H9 (cell line): ENCODE results near the gene VPS35L. TPM values are rescaled to one million over a fixed set of nuclear protein-coding genes. Genes with fewer than 3 reads are reported as not detected.

ENCODE experiments used
- DNase-seq: peaks from one replicate; pipeline ENCODE4 v3.0.0-alpha.2; 2017
- H2AFZ ChIP-seq: one replicate; pipeline ENCODE4 v1.6.1; 2013; ENCODE audit warnings: mild to moderate bottlenecking, low read length, control low read depth, moderate library complexity
- H2AK5ac ChIP-seq: 2 replicates; pipeline ENCODE4 v1.6.1; 2013; ENCODE audit warnings: low read length, control low read depth, mixed read lengths; ENCODE audit not compliant: insufficient read length
- H2BK120ac ChIP-seq: one replicate; pipeline ENCODE4 v1.6.1; 2013; ENCODE audit warnings: low read depth, mild to moderate bottlenecking, low read length, control low read depth, inconsistent platforms; ENCODE audit not compliant: poor library complexity, severe bottlenecking
- H2BK12ac ChIP-seq: 2 replicates; pipeline ENCODE4 v1.6.1; 2013; ENCODE audit warnings: low read length, control low read depth, mixed read lengths, low read depth; ENCODE audit not compliant: insufficient read length
- H2BK15ac ChIP-seq: 2 replicates; pipeline ENCODE4 v1.6.1; 2013; ENCODE audit warnings: low read depth, low read length, control low read depth
- H2BK20ac ChIP-seq: one replicate; pipeline ENCODE4 v1.6.1; 2013; ENCODE audit warnings: low read depth, mild to moderate bottlenecking, low read length, control low read depth, inconsistent platforms; ENCODE audit not compliant: poor library complexity, severe bottlenecking
- H2BK5ac ChIP-seq: 2 replicates; pipeline ENCODE4 v1.6.1; 2013; ENCODE audit warnings: low read length, control low read depth, mixed read lengths; ENCODE audit not compliant: insufficient read length
- H3K14ac ChIP-seq: 2 replicates; pipeline ENCODE4 v1.6.1; 2013; ENCODE audit warnings: low read length, control low read depth; ENCODE audit not compliant: insufficient read depth
- H3K18ac ChIP-seq: 2 replicates; pipeline ENCODE4 v1.6.1; 2013; ENCODE audit warnings: low read depth, mild to moderate bottlenecking, mixed read lengths, low read length, control low read depth; ENCODE audit not compliant: insufficient read length
- H3K23ac ChIP-seq: 2 replicates; pipeline ENCODE4 v1.6.1; 2013; ENCODE audit warnings: low read length, control low read depth, mixed read lengths, low read depth; ENCODE audit not compliant: insufficient read length
- H3K23me2 ChIP-seq: 2 replicates; pipeline ENCODE4 v1.6.1; 2013; ENCODE audit warnings: low read depth, mild to moderate bottlenecking, mixed read lengths, low read length, control low read depth; ENCODE audit not compliant: insufficient read length, poor library complexity, severe bottlenecking
- H3K27ac ChIP-seq: 2 replicates; pipeline ENCODE4 v1.5.1; 2013; ENCODE audit warnings: low read length, control low read depth, mixed read lengths, low read depth; ENCODE audit not compliant: insufficient read length
- H3K27me3 ChIP-seq: 2 replicates; pipeline ENCODE4 v1.6.1; 2013; ENCODE audit warnings: low read length, control low read depth, inconsistent platforms; ENCODE audit not compliant: insufficient read depth
- H3K4ac ChIP-seq: 2 replicates; pipeline ENCODE4 v1.6.1; 2013; ENCODE audit warnings: low read depth, mild to moderate bottlenecking, control low read depth, inconsistent platforms, low read length, moderate library complexity
- H3K4me1 ChIP-seq: 2 replicates; pipeline ENCODE4 v1.6.1; 2013; ENCODE audit warnings: low read length, control low read depth, inconsistent platforms; ENCODE audit not compliant: insufficient read depth
- H3K4me2 ChIP-seq: 2 replicates; pipeline ENCODE4 v1.6.1; 2013; ENCODE audit warnings: low read length, control low read depth, mixed read lengths; ENCODE audit not compliant: insufficient read length, insufficient read depth
- H3K56ac ChIP-seq: 2 replicates; pipeline ENCODE4 v1.6.1; 2013; ENCODE audit warnings: low read depth, mild to moderate bottlenecking, mixed read lengths, low read length, control low read depth; ENCODE audit not compliant: insufficient read length
- H3K79me1 ChIP-seq: 2 replicates; pipeline ENCODE4 v1.6.1; 2013; ENCODE audit warnings: low read depth, mild to moderate bottlenecking, moderate library complexity, low read length, control low read depth, inconsistent platforms; ENCODE audit not compliant: insufficient read depth, poor library complexity, severe bottlenecking
- H3K79me2 ChIP-seq: 2 replicates; pipeline ENCODE4 v1.6.1; 2013; ENCODE audit warnings: low read length, control low read depth, inconsistent platforms; ENCODE audit not compliant: insufficient read depth
- H3K9ac ChIP-seq: 2 replicates; pipeline ENCODE4 v1.6.1; 2013; ENCODE audit warnings: low read length, control low read depth, mixed read lengths; ENCODE audit not compliant: insufficient read length; ENCODE audit errors: extremely low read depth
- H3K9me3 ChIP-seq: one replicate; pipeline ENCODE4 v1.6.1; 2013; ENCODE audit warnings: low read depth, low read length, inconsistent platforms; ENCODE audit not compliant: control insufficient read depth
- H3T11ph ChIP-seq: one replicate; pipeline ENCODE4 v1.6.1; 2013; ENCODE audit warnings: mild to moderate bottlenecking, low read length, control low read depth, inconsistent platforms
- H4K20me1 ChIP-seq: one replicate; pipeline ENCODE4 v1.6.1; 2013; ENCODE audit not compliant: control insufficient read depth, insufficient read length, insufficient read depth
- H4K5ac ChIP-seq: 2 replicates; pipeline ENCODE4 v1.6.1; 2013; ENCODE audit warnings: low read depth, mild to moderate bottlenecking, mixed read lengths, low read length, control low read depth; ENCODE audit not compliant: insufficient read length
- H4K8ac ChIP-seq: replicated peaks from 2 replicates; pipeline ENCODE4 v1.6.1; 2013; ENCODE audit warnings: low read length, control low read depth, mixed read lengths, low read depth; ENCODE audit not compliant: insufficient read length
- H4K91ac ChIP-seq: 2 replicates; pipeline ENCODE4 v1.6.1; 2013; ENCODE audit warnings: low read depth, mild to moderate bottlenecking, moderate library complexity, mixed read lengths, low read length, control low read depth; ENCODE audit not compliant: insufficient read length
- H3K27ac Mint-ChIP-seq, 3 experiments: 2 replicates in 2 of 3; 3 replicates in 1 of 3; pipeline ENCODE4 v1.8.0; 2020 to 2021; ENCODE audit warnings: mixed read lengths in 3 of 3, mild to moderate bottlenecking in 1 of 3, moderate library complexity in 1 of 3
- H3K27me3 Mint-ChIP-seq: 2 replicates; pipeline ENCODE4 v1.8.0; 2021; ENCODE audit warnings: low read depth, mild to moderate bottlenecking, moderate library complexity, mixed read lengths
- H3K36me3 Mint-ChIP-seq, 3 experiments: 2 replicates in 2 of 3; 3 replicates in 1 of 3; pipeline ENCODE4 v1.8.0; 2020 to 2021; ENCODE audit warnings: low read depth in 3 of 3, mixed read lengths in 3 of 3; ENCODE audit not compliant: insufficient read depth in 1 of 3
- H3K4me1 Mint-ChIP-seq, 2 experiments: 2 replicates each; pipeline ENCODE4 v1.8.0; 2020; ENCODE audit warnings: mixed read lengths in 2 of 2
- H3K4me3 Mint-ChIP-seq, 2 experiments: 2 replicates in 1 of 2; 3 replicates in 1 of 2; pipeline ENCODE4 v1.8.0; 2020 to 2021; ENCODE audit warnings: mild to moderate bottlenecking in 2 of 2, mixed read lengths in 2 of 2, moderate library complexity in 1 of 2
- H3K9me3 Mint-ChIP-seq, 2 experiments: 2 replicates in 1 of 2; 3 replicates in 1 of 2; pipeline ENCODE4 v1.8.0; 2020; ENCODE audit warnings: mild to moderate bottlenecking in 2 of 2, mixed read lengths in 2 of 2, moderate library complexity in 1 of 2
- CTCF ChIP-seq: fragments of 200-600 bp; sonication (generic); conservative IDR thresholded peaks from 3 replicates; pipeline ENCODE4 v1.8.0; 2021; ENCODE audit warnings: antibody characterized with exemption, mild to moderate bottlenecking
- WGBS: extraction: QIAGEN DNeasy Blood & Tissue Kit; methylation state at CpG from one replicate; pipeline ENCODE4 v1.1.7; 2013; ENCODE audit warnings: missing lambda C conversion rate, low lambda C conversion rate, mixed read lengths; ENCODE audit not compliant: insufficient read length; ENCODE audit errors: extremely low coverage; 5-methylcytosine and 5-hydroxymethylcytosine counted together
- total RNA-seq: library from RNA; stranded (reverse); gene quantifications from 2 replicates; pipeline ENCODE4 v1.2.1, GENCODE V29; 2021

VPS35L gene
- total RNA-seq, 1 experiment from 2014 or later = 58.4 TPM

GRCh38 chr16:19522397-19522732 lies 33.1 kb upstream of the VPS35L start:
- Histone ChIP-seq H3K23me2 (peaks cover 18% of the 10 kb centered on the region), H4K91ac (no peak overlapping the region), H3K4ac (no peak overlapping the region), H3K9ac (no peak overlapping the region), H3K14ac (no peak overlapping the region), H3K56ac (no peak overlapping the region), H2AK5ac (no peak overlapping the region), H2BK20ac (no peak overlapping the region), H3K18ac (no peak overlapping the region), H4K20me1 (no peaks in the 10 kb centered on the region), H4K8ac (no peak overlapping the region), H2BK120ac (no peak overlapping the region), H3K9me3 (no peaks in the 10 kb centered on the region), H2BK12ac (no peak overlapping the region), H3T11ph (no peak overlapping the region), H3K4me2 (peak overlapping the region; percentile 97), H3K4me1 (0 out of 2 replicates have a peak, but pooled peaks cover 3% of the 10 kb centered on the region), H2BK15ac (no peak overlapping the region), H3K27me3 (no peaks in the 10 kb centered on the region), H3K23ac (no peak overlapping the region), H4K5ac (no peak overlapping the region), H2AFZ (no peak overlapping the region), H3K27ac (no peak overlapping the region), H2BK5ac (no peak overlapping the region), H3K79me1 (no peaks in the 10 kb centered on the region), H3K79me2 (peaks cover 7% of the 10 kb centered on the region; the same call in 1 of the 2 replicates)
- H3K4me3 Mint-ChIP-seq = peak overlapping the region; percentile 87 to 92
- no peak for TF ChIP-seq CTCF
- no peak for DNase-seq
- no CpG with 5 or more reads among the region's 5 CpGs for WGBS
- H3K27me3 Mint-ChIP-seq = no peaks in the 10 kb centered on the region
- H3K27ac Mint-ChIP-seq = peak overlapping the region; percentile 81 to 93 (median 92); a peak in 5 of 7 replicates
- H3K36me3 Mint-ChIP-seq = peaks cover 0 to 16% (median 4%) of the 10 kb centered on the region in 3 experiments; a peak in 4 of 7 replicates
- no peaks in the 10 kb centered on the region for H3K9me3 Mint-ChIP-seq
- peaks cover 42 to 47% of the 10 kb centered on the region in 2 experiments for H3K4me1 Mint-ChIP-seq
